ENCODE results near the gene FSD1L. TPM values are rescaled to one million over a fixed set of nuclear protein-coding genes. Genes with fewer than 3 reads are reported as not detected.

Gene FSD1L
- total RNA-seq, 4 donors from 2014 or later = 10.1 to 24.3 (median 13.7) TPM

GRCh38 chr9:105502276-105502675, 54.4 kb downstream of the FSD1L start:
- Histone ChIP-seq H3K4me3 (no peak overlapping the region), H3K9me3 (no peaks in the 10 kb centered on the region)
- TF ChIP-seq CTCF (IDR thresholded peaks at IDR 0.05) = no peak
- no peak for TF ChIP-seq POLR2A (IDR thresholded peaks at IDR 0.05)

GRCh38 chr9:105503881-105504280, 56.0 kb downstream of the FSD1L start:
- Histone ChIP-seq H3K4me3 (no peak overlapping the region), H3K27ac (no peak overlapping the region), H3K9me3 (no peaks in the 10 kb centered on the region), H3K36me3 (no peaks in the 10 kb centered on the region), H3K27me3 (no peaks in the 10 kb centered on the region), H3K4me1 (no peaks in the 10 kb centered on the region)
- DNase-seq = no peak
- TF ChIP-seq CTCF (IDR thresholded peaks at IDR 0.05) = no peak
- TF ChIP-seq POLR2A (IDR thresholded peaks at IDR 0.05) = no peak

More at GRCh38 chr9:105502276-105502675, 54.4 kb downstream of the FSD1L start:
- Histone ChIP-seq H3K36me3 (no peaks in the 10 kb centered on the region), H3K27ac (no peak overlapping the region), H3K4me1 (no peaks in the 10 kb centered on the region), H3K27me3 (no peaks in the 10 kb centered on the region)
- no peak for DNase-seq

- Histone ChIP-seq H3K9me3 (no peaks in the 10 kb centered on the region), H3K27ac (no peak overlapping the region), H3K4me3 (no peak overlapping the region), H3K36me3 (no peaks in the 10 kb centered on the region), H3K4me1 (no peaks in the 10 kb centered on the region), H3K27me3 (no peaks in the 10 kb centered on the region)
- TF ChIP-seq CTCF (IDR thresholded peaks at IDR 0.05) = no peak
- TF ChIP-seq POLR2A (IDR thresholded peaks at IDR 0.05) = no peak
- DNase-seq = no peak
Observed at GRCh38 chr9:105507096-105507790, 59.4 kb downstream of the FSD1L start.

- no peak overlapping the region for H3K27ac ChIP-seq
- H3K27me3 ChIP-seq = no peaks in the 10 kb centered on the region
- H3K4me3 ChIP-seq = no peak overlapping the region
- H3K9me3 ChIP-seq = no peaks in the 10 kb centered on the region
- H3K4me1 ChIP-seq = no peaks in the 10 kb centered on the region
- peaks cover 0 to 2% (median 0%) of the 10 kb centered on the region in 3 donors for H3K36me3 ChIP-seq
- no peak for TF ChIP-seq POLR2A (IDR thresholded peaks at IDR 0.05)
- no peak for TF ChIP-seq CTCF (IDR thresholded peaks at IDR 0.05)
- no peak for DNase-seq
Observed at GRCh38 chr9:105508530-105508929, 60.7 kb downstream of the FSD1L start.

- no peaks in the 10 kb centered on the region for H3K27me3 ChIP-seq
Observed at GRCh38 chr9:105510024-105510423, 62.2 kb downstream of the FSD1L start.

More at GRCh38 chr9:105510024-105510423, 62.2 kb downstream of the FSD1L start:
- no peak for TF ChIP-seq CTCF (IDR thresholded peaks at IDR 0.05)
- no peak for TF ChIP-seq POLR2A (IDR thresholded peaks at IDR 0.05)
- Histone ChIP-seq H3K4me1 (no peaks in the 10 kb centered on the region), H3K27ac (no peak overlapping the region), H3K9me3 (no peaks in the 10 kb centered on the region), H3K36me3 (peaks cover 0 to 17% (median 0%) of the 10 kb centered on the region in 3 donors), H3K4me3 (no peak overlapping the region)
- no peak for DNase-seq

Data from Peyer's patch (tissue), 4 donors.